Ascending aorta (tissue), 2 donors: ENCODE measurements around the gene IGHMBP2. TPM values are rescaled to one million over a fixed set of nuclear protein-coding genes. Genes with fewer than 3 reads are reported as not detected.

ENCODE experiments used
- DNase-seq, 2 donors: peaks; one replicate each; pipeline ENCODE4 v3.0.0-alpha.2; 2019; ENCODE audit warnings: low spot score in 2 of 2
- H3K27ac ChIP-seq, 2 donors: fragments of 200-600 bp; sonication (generic); one replicate each; pipeline ENCODE4 v1.5.1; 2016 to 2017; ENCODE audit warnings: mild to moderate bottlenecking in 1 of 2
- H3K27me3 ChIP-seq: fragments of 200-600 bp; sonication (generic); one replicate; pipeline ENCODE4 v1.5.1; 2017
- H3K36me3 ChIP-seq, 2 donors: fragments of 200-600 bp; sonication (generic); one replicate each; pipeline ENCODE4 v1.5.1; 2016
- H3K4me1 ChIP-seq, 2 donors: fragments of 200-600 bp; sonication (generic); one replicate each; pipeline ENCODE4 v1.5.1; 2016 to 2017; ENCODE audit warnings: mild to moderate bottlenecking in 1 of 2
- H3K4me3 ChIP-seq, 2 donors: fragments of 200-600 bp; sonication (generic); one replicate each; pipeline ENCODE4 v1.5.1; 2016 to 2017; ENCODE audit warnings: mild to moderate bottlenecking in 1 of 2
- H3K9me3 ChIP-seq, 2 donors: fragments of 200-600 bp; sonication (generic); one replicate each; pipeline ENCODE4 v1.5.1; 2016
- intact Hi-C: fragments of 100-400 bp; cut with DNase I; formaldehyde crosslinking; loops from one replicate; pipeline ENCODE4 v1.15.1; 2023
- total RNA-seq: library from RNA; depleted of rRNA; stranded (reverse); fragments of >200 nt; gene quantifications from one replicate; pipeline ENCODE4 v1.1.0, GENCODE V29; 2016
- TF ChIP-seq, protein P1 (sequence below), 3 experiments: fragments of 200-600 bp in 2 of 3; fragments of 450-650 bp in 1 of 3; sonication (generic) in 2 of 3; IDR thresholded peaks; one replicate each; pipeline ENCODE4 v1.5.1; 2016 to 2019; ENCODE audit warnings: antibody characterized with exemption in 3 of 3, mild to moderate bottlenecking in 1 of 3, moderate library complexity in 1 of 3

Gene IGHMBP2
- total RNA-seq, 1 donor from 2014 or later = 52.0 TPM

GRCh38 chr11:68904248-68904847 lies 657 bp downstream of the IGHMBP2 start:
- intact Hi-C loops = loop anchor here (5.0 kb wide), 2 partner anchors 108 to 183 kb away; partner anchors contain the start of gene MRGPRF

DNA sequence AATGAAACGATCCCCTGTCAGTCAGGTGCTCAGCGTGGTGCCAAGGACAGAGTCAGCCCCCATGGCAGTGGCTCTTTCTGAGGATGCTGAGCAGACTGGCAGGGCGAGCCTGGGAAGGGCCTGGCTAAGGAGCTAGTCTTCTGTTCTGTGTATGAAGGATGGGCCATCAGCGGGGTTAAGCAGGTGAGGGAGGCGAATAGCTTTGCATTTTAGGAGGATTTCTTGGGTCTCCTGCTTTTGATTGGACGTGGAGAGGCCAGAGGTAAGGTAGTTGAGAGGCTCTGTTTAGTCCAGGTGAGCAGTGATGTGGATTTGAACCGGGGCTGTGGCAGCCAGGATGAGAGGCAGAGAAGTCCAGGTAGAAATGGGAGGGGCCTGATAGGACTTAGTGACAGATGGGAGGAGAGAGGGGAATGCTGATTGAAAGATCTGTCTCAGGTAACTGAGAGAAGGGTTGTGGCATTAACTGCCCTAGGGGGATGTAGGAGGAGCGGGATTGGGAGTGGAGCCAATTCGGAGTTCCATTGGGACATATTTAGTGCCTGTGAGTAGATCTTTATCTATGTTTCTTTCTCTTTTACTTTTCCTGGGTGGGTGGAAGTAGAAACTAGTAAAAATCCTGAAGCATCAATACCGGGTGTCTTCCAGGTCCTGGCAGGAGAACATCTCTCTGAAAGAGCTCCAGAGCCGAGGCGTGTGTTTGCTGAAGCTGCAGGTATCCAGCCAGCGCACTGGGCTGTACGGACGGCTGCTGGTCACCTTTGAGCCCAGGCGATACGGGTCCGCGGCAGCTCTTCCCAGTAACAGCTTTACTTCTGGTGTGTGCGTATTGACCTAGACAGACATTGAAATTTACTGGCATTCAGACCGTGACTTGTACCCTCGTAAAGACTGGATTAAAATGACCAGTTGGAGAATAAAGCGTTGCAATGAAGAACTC lies 2.0 kb downstream of the IGHMBP2 start:
- intact Hi-C loops = no loop called here
- TF ChIP-seq, protein P1, sequence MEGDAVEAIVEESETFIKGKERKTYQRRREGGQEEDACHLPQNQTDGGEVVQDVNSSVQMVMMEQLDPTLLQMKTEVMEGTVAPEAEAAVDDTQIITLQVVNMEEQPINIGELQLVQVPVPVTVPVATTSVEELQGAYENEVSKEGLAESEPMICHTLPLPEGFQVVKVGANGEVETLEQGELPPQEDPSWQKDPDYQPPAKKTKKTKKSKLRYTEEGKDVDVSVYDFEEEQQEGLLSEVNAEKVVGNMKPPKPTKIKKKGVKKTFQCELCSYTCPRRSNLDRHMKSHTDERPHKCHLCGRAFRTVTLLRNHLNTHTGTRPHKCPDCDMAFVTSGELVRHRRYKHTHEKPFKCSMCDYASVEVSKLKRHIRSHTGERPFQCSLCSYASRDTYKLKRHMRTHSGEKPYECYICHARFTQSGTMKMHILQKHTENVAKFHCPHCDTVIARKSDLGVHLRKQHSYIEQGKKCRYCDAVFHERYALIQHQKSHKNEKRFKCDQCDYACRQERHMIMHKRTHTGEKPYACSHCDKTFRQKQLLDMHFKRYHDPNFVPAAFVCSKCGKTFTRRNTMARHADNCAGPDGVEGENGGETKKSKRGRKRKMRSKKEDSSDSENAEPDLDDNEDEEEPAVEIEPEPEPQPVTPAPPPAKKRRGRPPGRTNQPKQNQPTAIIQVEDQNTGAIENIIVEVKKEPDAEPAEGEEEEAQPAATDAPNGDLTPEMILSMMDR (IDR thresholded peaks at IDR 0.05) = no peak
- H3K36me3 ChIP-seq = peaks cover 37 to 39% of the 10 kb centered on the region in 2 donors
- no peaks in the 10 kb centered on the region for H3K27me3 ChIP-seq
- no peaks in the 10 kb centered on the region for H3K9me3 ChIP-seq
- H3K4me3 ChIP-seq = peak overlapping the region in 1 of 2 donors; percentile 75
- no peak overlapping the region for H3K27ac ChIP-seq
- H3K4me1 ChIP-seq = peaks cover 0 to 17% of the 10 kb centered on the region in 2 donors
- no peak for DNase-seq

More at GRCh38 chr11:68904248-68904847, 657 bp downstream of the IGHMBP2 start:
- Histone ChIP-seq H3K27ac (peak overlapping the region; percentile 78 to 85), H3K36me3 (peaks cover 34 to 35% of the 10 kb centered on the region in 2 donors), H3K27me3 (no peaks in the 10 kb centered on the region), H3K4me1 (peaks cover 0 to 17% of the 10 kb centered on the region in 2 donors), H3K9me3 (no peaks in the 10 kb centered on the region), H3K4me3 (peak overlapping the region; percentile 75 to 77)
- DNase-seq = peak in 1 of 2 donors; percentile 69
- TF ChIP-seq, protein P1 (IDR thresholded peaks at IDR 0.05) = no peak

- TF ChIP-seq, protein P1 (IDR thresholded peaks at IDR 0.05) = no peak
- H3K4me3 ChIP-seq = no peak overlapping the region
- no peak overlapping the region for H3K27ac ChIP-seq
- intact Hi-C loops = no loop called here
- H3K4me1 ChIP-seq = peaks cover 4 to 15% of the 10 kb centered on the region in 2 donors
- no peak for DNase-seq
- H3K36me3 ChIP-seq = peaks cover 60 to 63% of the 10 kb centered on the region in 2 donors
- no peaks in the 10 kb centered on the region for H3K9me3 ChIP-seq
- no peaks in the 10 kb centered on the region for H3K27me3 ChIP-seq
These were observed 4.6 kb downstream of the IGHMBP2 start for GRCh38 chr11:68908273-68908672.

GRCh38 chr11:68910965-68911364 lies 7.3 kb downstream of the IGHMBP2 start:
- no peak overlapping the region for H3K27ac ChIP-seq
- H3K36me3 ChIP-seq = peaks cover 87 to 88% of the 10 kb centered on the region in 2 donors
- peaks cover 4 to 6% of the 10 kb centered on the region in 2 donors for H3K4me1 ChIP-seq
- no peak overlapping the region for H3K4me3 ChIP-seq
- no peak for DNase-seq
- TF ChIP-seq, protein P1 (IDR thresholded peaks at IDR 0.05) = no peak
- intact Hi-C loops = no loop called here
- no peaks in the 10 kb centered on the region for H3K9me3 ChIP-seq
- H3K27me3 ChIP-seq = no peaks in the 10 kb centered on the region

DNA sequence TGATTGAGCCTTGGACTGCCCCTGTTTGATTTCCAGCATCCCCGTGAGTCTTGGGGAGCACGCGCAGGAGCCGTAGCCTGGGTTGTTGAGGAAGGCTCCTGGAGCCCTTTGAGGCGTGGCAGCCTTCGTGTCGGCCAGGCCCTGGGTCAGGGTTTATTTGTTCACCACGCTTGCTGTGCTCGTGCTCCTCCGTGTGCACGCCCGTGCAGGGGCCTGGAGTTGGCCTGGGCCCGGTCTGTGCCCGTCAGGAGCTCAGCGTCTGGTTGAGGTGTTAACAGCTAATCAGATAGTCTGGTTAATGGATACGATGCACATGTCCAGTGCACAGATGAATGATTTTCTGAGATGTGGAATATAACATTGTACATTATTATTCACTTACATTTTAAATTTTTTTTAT lies 8.0 kb downstream of the IGHMBP2 start:
- Histone ChIP-seq H3K9me3 (no peaks in the 10 kb centered on the region), H3K4me3 (no peak overlapping the region), H3K4me1 (peaks cover 4 to 6% of the 10 kb centered on the region in 2 donors), H3K36me3 (peaks cover 93 to 94% of the 10 kb centered on the region in 2 donors), H3K27ac (peak overlapping the region in 1 of 2 donors; percentile 44), H3K27me3 (no peaks in the 10 kb centered on the region)
- intact Hi-C loops = no loop called here
- TF ChIP-seq, protein P1 (IDR thresholded peaks at IDR 0.05) = no peak
- DNase-seq = no peak
